ENCODE data around the gene FAM217B.

FAM217B gene, protein sequence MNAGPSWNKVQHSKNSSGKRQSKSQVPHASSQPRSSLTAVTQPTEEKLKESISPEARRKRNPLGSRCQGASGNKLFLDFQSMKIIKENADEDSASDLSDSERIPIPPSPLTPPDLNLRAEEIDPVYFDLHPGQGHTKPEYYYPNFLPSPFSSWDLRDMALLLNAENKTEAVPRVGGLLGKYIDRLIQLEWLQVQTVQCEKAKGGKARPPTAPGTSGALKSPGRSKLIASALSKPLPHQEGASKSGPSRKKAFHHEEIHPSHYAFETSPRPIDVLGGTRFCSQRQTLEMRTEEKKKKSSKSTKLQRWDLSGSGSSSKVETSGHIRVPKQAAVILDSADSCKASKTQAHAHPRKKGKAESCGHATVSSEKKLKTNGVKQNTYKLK

DNA sequence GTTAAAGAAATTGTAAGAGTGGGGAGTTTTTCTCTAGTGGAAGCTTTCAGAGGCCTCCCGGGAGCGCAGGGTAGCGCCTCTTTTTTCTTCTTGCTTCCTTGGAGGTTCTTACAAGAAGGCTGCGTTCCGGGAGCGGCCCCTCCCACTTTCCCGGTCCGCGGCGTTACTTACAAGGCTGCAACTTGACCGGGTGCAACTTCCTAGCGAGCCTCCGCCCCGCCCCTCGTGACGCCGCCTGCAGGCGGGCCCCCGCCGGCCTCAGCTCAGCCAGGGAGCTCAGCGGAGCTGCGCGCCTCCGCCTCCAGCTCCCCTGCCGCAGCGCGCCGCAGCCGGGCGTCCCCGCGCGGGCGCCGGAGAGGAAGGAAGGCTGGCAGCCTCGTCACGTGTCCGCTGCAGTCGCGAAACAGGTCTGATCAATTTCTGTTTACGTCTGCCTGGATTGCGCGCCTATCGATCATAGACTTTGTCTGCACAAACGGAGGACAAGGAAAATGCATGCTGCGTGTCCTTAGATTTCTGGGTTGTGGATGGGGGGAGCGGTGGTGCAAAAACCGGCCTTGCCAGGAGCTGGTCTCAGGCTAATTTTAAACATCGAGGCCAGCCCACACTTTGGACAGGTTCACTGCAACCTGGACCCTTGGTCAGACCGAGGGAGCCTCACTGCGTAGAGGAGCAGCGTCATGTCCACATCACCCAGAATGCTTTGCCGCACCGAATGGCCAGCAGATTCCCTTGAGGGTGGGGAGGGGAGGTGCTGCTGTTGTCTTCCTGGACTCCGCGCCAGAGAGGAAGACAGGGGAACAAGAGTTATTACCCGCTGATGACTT, at the start of gene FAM217B, which contains the start of gene PPP1R3D:
TSS of gene FAM217B (plus strand) at position 261 of the 827 bp plus-strand sequence. CDS start 3,555 bp downstream, outside the sequence.
TSS of gene PPP1R3D (minus strand) at position 177 of the 827 bp plus-strand sequence. CDS start 374 bp downstream, outside the sequence.
- peak; percentile 89 to 92 for DNase-seq (ENCODE audit: low read depth in 2 of 2)

DNA sequence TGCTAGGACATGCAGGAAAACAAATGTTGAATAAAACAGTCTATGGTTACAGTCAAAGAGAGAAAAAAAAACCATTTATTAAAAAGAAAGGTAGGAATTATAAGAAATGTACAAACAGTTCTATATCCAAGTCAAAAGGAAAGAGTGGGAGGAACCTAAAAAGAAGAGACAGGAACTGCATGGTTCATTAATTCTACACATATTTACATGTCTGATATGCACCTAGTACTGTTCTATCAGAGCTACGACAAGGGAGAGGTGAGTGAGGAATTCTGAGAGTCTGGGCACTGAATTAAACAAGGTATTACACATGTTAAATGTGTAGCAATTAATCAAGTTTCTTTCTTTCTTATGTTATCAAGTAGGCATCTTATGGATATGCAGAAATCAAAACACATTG, 48.6 kb upstream of the FAM217B start:
- no peak for DNase-seq (ENCODE audit: low read depth in 2 of 2)

DNA sequence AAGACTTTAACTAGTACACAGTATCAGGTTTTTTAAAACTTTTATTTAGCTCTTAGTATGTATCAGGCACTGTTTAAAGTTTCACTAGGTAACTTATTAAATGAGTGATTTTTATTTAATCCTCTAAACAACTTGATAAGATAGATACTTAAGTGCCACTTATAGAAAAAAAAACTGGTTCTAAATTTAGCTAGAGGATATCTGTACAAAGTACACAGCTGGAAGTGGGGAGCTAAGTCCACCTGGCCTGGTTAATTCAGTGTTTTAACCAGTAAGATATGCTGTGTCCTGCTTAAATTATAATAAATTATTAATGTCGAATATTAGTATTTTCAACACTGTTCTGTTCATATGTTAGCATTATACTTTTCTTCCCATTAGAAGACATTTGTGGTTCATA, 44.3 kb upstream of the FAM217B start:
- DNase-seq (ENCODE audit: low read depth in 2 of 2), result no peak

DNA sequence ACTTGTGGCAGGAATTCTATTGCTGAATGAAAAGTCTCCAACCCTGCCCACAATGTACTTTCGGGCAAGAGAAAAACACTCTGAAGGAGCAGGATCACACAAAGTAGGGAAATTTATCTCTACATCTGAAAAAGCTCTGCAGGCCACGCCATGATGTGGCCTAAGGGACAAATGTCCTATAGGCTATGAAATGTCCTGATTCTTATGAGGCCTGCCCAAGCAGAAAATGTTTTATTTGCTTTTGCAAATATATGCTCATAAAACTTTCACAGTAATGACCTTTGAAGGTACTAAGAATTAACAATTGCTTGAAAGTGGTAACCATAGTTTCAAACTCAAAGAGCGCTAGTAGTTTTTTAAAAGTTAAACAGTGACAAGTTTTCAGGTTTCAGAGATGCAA, 37.7 kb upstream of the FAM217B start:
- DNase-seq (ENCODE audit: low read depth in 2 of 2), result no peak

DNA sequence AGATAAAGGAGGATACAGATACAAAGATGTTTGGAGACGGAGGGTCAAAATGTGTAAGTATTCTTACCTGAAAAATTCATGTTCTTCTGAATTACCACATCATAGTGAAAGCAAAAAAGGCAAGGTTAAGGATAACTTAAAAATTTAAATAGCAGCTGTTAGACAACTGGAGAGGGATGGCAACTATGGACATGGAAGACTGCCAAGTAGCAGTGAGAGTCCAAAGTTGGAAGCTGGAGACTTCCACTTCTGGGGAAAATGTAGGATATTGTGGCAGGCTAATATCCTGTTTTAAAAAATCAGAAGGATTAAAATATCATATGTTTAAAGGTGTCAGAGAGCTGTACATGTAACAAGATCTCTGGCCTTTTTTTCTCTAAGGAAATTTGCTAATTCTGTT, 36.6 kb upstream of the FAM217B start:
- no peak for DNase-seq (ENCODE audit: low read depth in 2 of 2)

DNA sequence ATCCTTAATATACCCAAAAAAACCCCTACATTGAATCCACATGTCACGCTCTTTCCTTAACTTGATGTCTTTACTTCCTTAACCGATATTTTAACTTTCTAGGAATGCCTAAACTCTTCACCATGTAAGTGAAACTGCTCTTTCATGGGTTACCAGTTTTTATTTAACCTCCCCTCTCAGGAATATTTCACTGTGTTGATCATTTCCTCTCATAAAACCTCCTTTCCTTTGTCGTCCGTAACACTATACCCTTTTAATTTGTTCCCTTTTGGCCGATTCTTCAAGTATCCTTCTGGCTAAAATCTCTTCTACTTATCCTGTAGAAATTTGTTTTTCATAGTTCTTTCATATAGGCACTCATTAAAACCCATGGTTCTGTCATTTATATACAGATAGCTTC, 31.3 kb upstream of the FAM217B start:
- DNase-seq (ENCODE audit: low read depth in 2 of 2), result no peak

DNA sequence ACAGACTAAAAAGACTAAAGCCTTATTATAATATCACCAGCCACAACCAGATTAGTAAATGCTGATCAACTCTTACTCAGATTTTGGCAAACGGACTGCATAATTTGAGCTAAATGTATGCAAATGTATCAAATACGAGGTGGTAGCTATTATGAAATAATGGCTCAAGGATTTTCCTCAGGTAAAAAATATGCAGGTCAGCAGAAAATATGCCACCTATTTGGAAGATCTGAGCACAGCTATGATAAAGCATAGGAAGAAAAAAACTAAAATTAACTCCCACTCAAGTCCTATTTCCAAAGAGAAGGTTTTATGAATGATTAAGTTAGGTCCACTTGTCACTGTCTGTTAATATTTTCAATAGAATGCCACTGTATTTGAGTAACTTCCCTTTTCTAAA, 29.1 kb upstream of the FAM217B start:
- no peak for DNase-seq (ENCODE audit: low read depth in 2 of 2)

DNA sequence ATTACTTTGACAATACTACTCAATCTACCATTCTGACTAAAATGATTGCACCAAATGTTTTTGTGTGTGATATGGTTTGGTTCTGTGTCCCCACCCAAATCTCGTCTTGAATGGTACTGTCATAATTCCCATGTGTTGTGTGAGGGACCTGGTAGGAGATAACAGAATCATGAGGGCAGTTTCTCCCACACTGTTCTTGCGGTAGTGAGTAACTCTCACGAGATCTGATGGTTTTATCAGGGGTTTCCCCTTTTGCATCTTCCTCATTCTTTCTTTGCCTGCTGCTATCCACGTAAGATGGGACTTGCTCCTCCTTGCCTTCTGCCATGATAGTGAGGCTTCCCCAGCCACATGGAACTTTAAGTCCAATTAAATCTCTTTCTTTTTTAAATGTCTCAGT, 27.6 kb upstream of the FAM217B start:
- no peak for DNase-seq (ENCODE audit: low read depth in 2 of 2)

DNA sequence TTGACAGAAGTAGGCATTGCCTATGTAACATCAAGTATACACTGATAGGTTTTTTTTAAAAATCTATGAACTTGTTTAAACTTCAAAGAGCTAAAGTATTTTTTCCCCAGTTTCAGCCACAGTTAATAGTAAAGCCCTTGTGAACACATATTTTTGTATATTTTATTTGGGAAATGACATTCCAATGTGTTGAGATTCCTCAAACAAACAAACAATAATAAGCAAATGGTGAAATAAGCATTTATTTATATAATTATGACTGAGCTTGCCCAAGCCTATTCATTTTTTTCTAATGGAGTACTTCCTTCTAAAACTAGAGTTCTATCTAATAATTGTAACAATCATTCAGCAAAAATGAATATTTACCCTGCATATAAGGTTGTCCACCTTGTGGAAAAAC, 19.2 kb upstream of the FAM217B start:
- DNase-seq (ENCODE audit: low read depth in 2 of 2), result no peak

DNA sequence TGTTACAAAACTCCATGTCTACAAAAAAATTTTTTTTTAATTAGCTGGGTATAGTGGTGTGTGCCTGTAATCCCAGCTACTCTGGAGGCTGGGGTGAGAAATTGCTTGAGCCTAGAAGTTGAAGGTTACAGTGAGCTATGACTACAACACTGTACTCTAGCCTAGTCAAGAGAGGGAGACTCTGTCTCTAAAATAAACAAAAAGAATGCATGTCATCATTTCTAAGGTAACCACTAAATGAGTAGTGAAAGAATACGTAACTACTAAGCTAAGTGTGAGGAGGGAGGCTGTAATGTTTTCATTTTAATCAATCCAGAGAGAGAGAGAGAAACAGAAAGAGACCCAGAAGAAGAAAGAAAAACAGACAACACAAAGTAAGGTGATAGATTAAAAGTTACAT, 16.7 kb upstream of the FAM217B start:
- DNase-seq (ENCODE audit: low read depth in 2 of 2), result no peak

DNA sequence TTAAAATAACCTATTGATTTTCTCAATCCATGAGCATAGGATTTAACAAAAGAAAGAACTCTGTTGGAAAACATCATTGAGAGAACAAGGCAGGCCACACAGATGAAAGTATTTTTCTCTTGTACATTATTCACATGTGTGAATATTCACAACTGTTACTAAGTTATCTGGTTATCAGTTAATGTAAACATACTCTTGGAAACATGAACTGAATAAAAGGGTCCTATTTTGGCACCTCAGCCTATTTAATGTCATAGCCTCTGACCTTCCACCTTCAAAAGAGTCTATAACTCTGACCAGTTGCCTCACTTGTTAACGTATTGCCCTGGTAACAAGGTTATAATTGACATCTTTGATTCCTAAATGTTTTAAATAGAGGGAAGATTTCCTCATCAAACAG, 14.8 kb upstream of the FAM217B start:
- no peak for DNase-seq (ENCODE audit: low read depth in 2 of 2)

DNA sequence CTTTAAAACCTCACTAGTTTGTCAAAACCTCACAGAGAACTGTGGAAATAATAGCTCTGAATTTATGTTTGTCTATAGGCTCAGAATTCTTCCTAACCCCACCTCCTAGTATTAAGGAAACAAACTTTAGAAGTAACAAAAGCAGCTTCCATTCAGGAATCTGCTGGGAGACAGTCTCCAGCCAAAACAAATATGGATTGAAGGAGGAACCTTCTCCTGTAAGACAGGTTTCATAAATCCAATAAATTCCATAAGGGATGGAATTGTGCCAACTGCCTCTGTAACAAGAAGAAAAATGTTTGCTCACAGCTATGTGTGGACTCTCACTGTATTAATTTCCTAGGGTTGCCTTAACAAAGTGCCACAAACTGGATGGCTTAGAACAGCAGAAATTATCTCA, 14.3 kb upstream of the FAM217B start:
- DNase-seq (ENCODE audit: low read depth in 2 of 2), result no peak

DNA sequence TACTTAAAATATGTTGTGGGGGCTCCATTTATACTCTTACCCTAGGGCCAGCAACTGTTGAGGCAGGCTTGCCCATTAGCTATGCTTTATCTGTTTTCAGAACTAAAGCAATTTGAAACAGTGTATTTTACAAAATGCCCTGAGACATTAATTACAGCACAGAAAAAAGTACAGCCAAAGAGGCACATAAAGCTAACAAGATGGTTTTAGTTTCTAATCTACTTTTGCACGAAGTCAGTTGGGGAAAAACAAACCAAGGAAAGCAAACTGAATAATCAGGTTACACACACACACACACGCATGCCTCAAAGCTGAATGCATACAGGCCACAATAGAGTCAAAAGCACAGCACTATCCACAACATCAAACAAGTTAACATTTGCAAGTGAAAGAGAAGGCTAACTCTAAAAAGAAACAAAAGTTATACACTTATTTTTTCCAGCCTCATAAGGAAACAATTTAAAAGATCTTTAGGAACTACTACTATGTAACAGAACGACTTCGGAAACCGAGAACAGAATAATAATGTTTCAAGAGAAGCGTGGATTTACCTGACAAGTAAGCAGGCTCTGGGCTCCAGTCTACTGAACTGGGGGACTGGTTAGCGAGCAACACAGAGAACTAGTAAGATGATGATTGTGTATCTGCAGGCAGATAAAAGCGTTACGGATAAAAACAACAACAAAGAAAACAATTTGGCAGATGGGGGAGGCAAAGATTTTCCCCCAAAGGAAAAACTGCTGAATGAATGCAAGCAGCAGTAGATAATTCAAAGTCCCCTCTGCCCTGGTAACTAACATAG, 8.5 kb upstream of the FAM217B start:
- no peak for DNase-seq (ENCODE audit: low read depth in 2 of 2)

DNA sequence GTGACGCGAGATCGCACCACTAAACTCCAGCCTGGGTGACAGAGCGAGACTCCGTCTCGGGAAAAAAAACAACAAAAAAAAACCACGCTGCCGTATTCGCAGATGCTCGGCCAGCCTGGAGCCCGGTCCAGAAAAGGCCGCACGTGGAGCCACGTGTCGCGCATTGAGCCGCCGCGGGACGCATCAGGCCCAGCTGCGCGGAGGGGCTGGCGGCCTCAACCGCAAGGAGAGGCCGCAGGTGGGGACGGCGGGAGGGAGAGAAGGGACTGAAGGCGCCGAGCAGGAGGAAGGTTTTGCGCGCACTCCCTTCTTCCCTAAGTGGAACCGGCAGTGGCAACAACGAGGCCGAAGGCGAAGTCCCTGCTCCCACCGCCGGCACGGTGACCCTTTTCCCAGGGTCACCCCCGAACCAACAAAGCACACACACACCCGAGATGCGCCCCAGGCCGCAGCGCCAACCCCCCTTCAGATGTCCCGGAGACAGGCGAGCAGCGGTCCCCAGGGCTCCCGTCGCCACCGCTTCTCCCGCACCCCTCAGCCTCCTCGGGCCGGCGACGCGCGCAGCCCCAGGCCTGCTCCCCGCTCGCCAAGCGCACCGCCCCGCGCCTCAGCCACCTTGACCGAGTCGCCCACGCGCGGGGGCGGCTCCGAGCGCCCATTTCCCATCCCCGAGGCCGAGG, 7.4 kb upstream of the FAM217B start:
- DNase-seq (ENCODE audit: low read depth in 2 of 2), result no peak

DNA sequence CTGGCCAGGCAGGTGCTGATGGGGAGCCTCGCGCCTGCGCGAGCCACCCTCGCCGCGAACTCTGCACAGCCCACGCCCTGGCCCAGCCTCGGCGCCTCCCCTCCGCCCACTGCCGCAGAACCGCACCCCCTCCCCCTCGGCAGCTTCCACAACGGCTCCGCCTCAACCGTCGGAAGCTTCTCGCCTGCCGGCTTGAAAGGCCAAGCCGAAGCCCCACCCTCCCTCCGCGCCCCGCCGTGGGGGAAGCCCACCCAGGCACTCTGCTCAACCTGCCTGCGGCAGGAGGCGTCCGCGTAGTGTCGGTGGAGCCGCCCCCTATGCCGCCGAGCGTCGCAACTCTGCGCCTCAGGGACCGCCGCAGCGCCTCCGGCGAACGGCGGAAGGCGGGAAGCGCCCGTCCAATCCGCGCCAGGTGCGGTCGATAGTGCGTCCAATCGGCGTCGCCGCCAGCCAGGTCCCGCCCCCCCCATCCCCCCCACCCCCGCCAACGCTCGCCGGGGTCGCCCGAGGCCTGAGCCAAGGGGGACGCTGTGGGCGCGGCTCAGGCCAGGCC, 6.8 kb upstream of the FAM217B start, which contains the start of gene SYCP2:
TSS of gene SYCP2 (minus strand) at position 342 of the 553 bp plus-strand sequence. CDS start 11,224 bp downstream, outside the sequence.
- peak; percentile 36 to 47 for DNase-seq (ENCODE audit: low read depth in 2 of 2)

DNA sequence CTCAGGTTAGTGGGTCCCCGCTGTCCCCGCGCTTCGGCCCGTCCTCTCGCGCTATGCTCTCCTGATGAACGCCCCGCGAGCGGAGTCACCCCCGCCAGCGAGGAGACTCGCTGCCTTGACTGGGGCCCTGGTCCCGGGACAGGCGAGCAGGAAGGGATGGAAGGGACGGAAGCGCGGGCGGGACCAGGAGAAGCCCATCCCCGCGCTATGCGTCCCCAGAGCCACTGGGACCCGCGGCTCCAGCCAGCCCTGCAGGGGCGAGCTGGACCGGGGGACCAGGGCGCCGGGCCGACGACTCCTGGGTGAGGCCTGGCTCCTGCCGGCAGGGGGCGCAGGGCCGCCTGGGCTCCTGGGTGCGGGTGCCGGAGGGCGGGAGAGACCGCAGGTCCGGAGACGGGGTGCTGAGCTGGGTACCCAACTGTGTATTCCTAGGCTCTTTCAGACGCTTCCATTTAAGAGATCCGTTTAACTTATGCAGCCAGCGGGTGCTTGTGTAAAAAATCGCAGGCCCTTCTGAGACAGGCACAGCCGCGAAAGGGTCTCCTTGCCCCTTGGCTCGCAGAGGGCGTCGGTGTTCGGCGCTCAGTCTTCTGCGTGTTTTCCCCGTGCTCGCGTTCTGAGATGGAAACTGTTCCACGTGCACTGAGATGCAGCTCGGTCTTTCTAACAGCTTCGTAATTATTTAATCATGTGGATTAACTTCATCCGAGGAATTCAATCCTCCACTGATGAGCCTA, 6.2 kb upstream of the FAM217B start:
- DNase-seq (ENCODE audit: low read depth in 2 of 2), result peak; percentile 64 to 69

DNA sequence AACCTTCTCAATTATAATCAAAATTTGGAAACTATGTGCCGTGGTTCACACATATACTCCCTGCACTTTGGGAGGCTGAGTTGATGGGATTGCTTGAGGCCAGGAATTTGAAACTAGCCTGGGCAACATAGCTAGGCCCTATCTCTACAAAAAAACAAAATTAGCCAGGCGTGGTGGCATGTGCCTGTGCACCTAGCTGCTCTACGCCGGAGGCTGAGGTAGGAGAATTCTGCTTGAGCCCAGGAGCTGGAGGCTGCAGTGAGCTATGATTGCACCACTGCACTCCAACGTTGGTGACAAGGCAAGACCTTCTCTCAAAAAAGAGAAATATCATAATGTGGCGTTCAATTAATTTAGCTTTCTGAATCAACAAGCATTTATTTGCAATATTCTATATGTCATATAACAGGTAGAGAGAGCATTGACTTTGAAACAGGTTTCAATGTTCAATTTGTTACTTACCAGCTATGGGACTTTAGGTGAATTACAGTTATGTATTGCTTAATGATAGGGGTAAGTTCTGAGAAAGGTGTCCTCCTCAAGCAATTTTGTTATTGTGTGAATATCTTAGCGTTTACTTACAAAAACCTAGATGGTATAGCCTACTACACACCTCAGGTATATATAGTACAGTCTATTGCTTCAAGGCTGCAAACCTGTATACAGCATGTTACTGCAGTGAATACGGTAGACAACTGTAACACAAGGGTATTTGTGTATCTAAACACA, 4.6 kb upstream of the FAM217B start:
- no peak for DNase-seq (ENCODE audit: low read depth in 2 of 2)

DNA sequence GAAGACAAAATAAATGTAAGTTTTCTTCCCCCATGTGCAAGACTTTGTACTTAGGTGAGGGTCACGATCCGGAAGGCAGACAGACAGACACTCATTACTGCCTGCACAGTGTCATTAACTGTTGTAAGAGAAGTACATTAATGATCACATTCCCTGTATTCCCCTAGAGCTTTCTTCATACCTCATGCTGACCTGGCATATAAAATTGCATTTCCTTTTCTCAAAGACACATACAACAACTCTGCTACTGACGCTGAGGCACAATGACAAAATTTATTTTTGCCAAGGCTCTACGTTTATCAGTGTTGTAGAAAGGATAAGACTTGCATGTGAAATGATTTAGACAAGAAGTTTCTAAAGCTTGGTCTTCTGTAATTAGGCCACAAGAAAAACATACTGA, 3.8 kb upstream of the FAM217B start:
- DNase-seq (ENCODE audit: low read depth in 2 of 2), result no peak

DNA sequence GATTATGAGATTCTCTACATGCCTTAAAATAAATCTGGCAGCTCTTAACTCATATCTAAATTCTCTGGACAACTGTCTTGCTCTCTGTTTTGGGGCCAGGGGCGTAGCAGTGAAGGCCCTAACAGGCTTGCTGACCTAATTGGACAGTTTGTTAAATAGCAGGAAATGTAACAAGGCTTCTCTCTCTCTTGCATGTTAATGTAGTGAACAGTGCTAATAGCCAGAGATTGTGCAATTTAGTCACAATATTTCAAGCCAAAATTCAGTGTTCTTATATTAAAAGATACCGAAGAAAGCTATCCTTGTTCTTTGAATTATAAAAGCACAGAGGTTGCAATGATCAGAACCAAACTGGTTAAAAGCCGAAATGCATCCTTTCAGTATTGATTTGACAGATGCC, 3.0 kb upstream of the FAM217B start:
- no peak for DNase-seq (ENCODE audit: low read depth in 2 of 2)

DNA sequence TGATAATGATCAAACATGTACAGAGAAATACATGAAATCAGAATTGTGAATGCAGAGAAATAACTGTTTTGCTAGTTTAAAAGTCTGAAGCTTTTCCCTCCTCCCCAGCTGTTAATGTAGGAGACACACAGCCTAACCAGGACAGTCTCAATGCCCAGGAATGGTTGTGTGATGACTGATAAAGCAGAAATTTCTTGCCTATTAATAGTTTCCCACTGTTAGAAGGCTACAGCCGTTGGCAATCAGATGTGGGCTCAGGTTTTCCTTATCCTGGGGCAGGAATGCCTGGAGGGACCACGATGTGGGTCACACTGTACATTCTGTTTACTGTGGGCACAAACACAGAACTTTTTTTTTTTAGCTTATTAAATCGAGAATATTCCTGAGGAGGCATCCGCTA, 2.0 kb upstream of the FAM217B start:
- DNase-seq (ENCODE audit: low read depth in 2 of 2), result no peak
